Activated CD8-positive, alpha-beta memory T cell treated with anti-CD3 and anti-CD28 coated beads for 1 hour (primary cell): ENCODE measurements around the gene FOXRED2.
"Not testable (repeated sequence)": the region's sequence is repeated elsewhere in the genome, so short reads cannot be mapped to it uniquely, and the experiment has no call there.

ENCODE experiments used
- DNase-seq, 2 donors: peaks; one replicate each; pipeline ENCODE4 v3.0.0-alpha.2; 2020; ENCODE audit warnings: low read depth in 1 of 2; ENCODE audit errors: extremely low read depth in 1 of 2

The FOXRED2 gene

GRCh38 chr22:36452250-36452977 is 54.4 kb downstream of the FOXRED2 start:
- DNase-seq: no peak

- DNase-seq: not testable (repeated sequence)
These were observed 55.9 kb downstream of the FOXRED2 start for GRCh38 chr22:36450923-36451322.

GRCh38 chr22:36449596-36450175 is 57.2 kb downstream of the FOXRED2 start:
- DNase-seq: no peak

- no peak for DNase-seq
These were observed 59.2 kb downstream of the FOXRED2 start for GRCh38 chr22:36447632-36448031.

- no peak for DNase-seq
These were observed 61.6 kb downstream of the FOXRED2 start for GRCh38 chr22:36445158-36445668.

- no peak for DNase-seq
These were observed 63.6 kb downstream of the FOXRED2 start for GRCh38 chr22:36443198-36443770.

- DNase-seq: no peak
These were observed 64.2 kb downstream of the FOXRED2 start for GRCh38 chr22:36442506-36443197.

- no peak for DNase-seq
These were observed 66.3 kb downstream of the FOXRED2 start for GRCh38 chr22:36440429-36441002.

- no peak for DNase-seq
These were observed 67.2 kb downstream of the FOXRED2 start for GRCh38 chr22:36439481-36440271.
